NCI-H1694 treated with DMSO at 0.1 percent for 48 hours (cell line): ENCODE results near the gene EOMES.

Experiments used
- DNase-seq: peaks from one replicate; lab custom pipeline; 2025; lab: John Stamatoyannopoulos, UW

EOMES gene

GRCh38 chr3:27680517-27681246 lies 41.4 kb downstream of the EOMES start:
- no peak for DNase-seq

GRCh38 chr3:27679691-27680090 lies 42.4 kb downstream of the EOMES start:
- DNase-seq = no peak

- no peak for DNase-seq
Observed at GRCh38 chr3:27678234-27678633, 43.9 kb downstream of the EOMES start.

GRCh38 chr3:27677565-27677964 lies 44.6 kb downstream of the EOMES start:
- DNase-seq = no peak

- peak; percentile 22 for DNase-seq
Observed at GRCh38 chr3:27675287-27675686, 46.8 kb downstream of the EOMES start.

- no peak for DNase-seq
Observed at GRCh38 chr3:27673701-27674100, 48.4 kb downstream of the EOMES start.

- no peak for DNase-seq
Observed at GRCh38 chr3:27671101-27671500, 51.0 kb downstream of the EOMES start.

GRCh38 chr3:27670619-27671018 lies 51.5 kb downstream of the EOMES start:
- no peak for DNase-seq

GRCh38 chr3:27669591-27669990 lies 52.5 kb downstream of the EOMES start:
- DNase-seq = no peak

- no peak for DNase-seq
Observed at GRCh38 chr3:27667751-27668150, 54.4 kb downstream of the EOMES start.

- peak; percentile 60 for DNase-seq
Observed at GRCh38 chr3:27666708-27667107, 55.4 kb downstream of the EOMES start.

GRCh38 chr3:27666272-27666671 lies 55.9 kb downstream of the EOMES start:
- DNase-seq = no peak
